Measurements from ENCODE around the gene IQCF6.
"Not testable (repeated sequence)": the region's sequence is repeated elsewhere in the genome, so short reads cannot be mapped to it uniquely, and the experiment has no call there.

The IQCF6 gene

DNA sequence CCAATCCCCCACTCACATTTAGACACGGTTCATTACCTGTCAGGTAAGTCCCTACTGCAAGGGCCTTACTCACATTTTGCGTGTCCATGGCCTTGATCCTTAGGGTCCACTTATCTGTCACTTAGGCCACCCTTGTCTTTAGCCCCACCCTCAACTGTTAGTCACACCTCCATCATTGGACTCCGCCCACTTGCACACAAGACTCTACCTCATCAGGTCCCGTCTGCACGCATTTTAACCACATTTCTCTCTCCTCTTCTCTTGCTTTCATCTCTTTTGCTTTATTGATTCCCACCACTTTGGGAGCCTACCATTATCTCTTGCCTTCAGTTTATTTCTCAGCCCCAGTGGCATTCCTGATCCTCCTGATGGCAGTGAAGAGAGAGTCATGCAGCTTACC lies at the start of gene IQCF6:
Gene IQCF6 (minus strand): TSS at position 101 of the 400 bp plus-strand sequence. CDS start 13 bp downstream, at position 88.
- no peak for DNase-seq

DNA sequence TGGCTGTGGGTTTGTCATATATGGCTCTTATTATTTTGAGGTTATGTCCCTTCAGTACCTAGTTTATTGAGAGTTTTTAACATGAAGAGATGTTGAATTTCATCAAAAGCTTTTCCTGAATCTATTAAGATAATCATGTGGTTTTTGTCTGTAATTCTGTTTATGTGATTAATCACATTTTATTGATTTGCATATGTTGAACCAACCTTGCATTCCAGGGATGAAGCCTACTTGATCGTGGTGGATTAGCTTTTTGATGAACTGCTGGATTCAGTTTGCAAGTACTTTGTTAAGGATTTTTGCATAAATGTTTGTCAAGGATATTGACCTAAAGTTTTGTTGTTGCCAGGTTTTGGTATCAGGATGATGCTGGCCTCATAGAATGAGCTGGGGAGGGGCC lies 49.3 kb upstream of the IQCF6 start:
- DNase-seq = no peak

DNA sequence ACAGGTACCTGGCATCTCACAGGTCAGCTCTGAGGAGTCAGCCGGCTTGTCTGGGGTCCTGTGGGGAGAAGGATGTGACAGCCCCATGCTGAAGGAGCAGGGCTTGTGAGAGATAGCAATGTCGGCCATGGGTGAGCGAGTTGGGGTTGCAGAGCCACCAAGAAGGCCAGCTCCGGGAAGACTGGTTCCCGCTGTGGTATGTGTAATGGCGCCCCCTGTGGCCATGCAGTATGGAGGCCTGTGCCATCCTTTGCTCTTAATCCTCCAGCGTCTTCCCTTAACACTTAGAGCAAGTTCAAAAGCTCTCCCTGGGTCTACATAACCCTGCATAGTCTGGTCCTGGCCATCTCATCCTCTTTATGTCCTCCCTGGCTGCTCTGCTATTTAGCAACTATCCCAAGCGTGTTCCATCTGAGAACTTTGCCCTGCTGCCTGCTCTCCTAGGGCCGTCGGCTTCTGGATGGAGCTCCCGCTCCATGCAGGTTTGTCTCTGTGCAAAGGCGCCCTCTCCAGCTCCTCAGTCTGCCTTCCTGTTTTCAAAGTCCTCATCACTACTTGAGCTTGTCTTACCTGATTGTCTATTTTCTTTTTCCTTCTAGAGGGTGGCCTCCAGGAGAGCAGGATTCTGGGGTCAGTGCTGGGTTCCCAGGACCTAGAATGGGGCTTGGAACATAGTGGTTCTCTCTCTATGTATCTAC lies 40.8 kb upstream of the IQCF6 start:
- no peak for DNase-seq

DNA sequence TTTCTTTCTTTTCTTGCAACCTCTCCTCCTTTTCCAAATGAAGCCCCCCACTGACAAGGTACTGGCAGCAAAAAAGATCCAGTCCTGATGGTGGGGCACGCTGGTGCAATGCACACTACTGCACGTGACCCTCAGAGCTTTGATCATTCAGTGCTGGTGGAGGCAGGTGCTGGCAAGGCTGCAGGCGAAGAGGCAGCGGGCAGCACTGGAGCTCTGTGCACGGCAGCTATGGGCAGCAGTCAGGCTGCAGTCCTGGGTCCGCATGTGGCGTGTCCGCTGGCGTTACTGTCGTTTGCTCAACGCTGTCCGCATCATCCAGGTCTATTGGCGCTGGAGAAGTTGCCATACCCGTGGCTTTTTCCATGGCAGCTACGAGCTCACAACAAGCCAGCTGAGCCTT lies 40.1 kb upstream of the IQCF6 start:
- no peak for DNase-seq

DNA sequence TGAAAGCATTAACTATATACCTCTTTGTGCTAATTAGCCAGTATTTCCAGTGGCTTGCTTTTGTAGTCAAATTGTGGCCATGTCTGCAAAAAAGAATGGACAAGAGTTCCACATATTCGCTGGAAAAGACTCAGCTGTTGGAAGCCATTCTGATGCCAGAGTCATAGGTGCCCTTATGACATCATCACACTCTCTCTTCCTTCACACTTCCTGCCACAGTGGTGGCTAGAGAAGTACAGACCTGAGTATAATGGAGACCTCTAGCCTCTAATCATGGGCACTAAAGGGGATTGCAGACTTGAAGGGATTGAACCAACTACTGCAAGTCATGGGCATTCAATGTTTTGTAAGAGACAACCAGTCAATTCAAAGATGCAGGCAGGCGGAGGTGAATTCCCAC lies 38.3 kb upstream of the IQCF6 start:
- DNase-seq = no peak

DNA sequence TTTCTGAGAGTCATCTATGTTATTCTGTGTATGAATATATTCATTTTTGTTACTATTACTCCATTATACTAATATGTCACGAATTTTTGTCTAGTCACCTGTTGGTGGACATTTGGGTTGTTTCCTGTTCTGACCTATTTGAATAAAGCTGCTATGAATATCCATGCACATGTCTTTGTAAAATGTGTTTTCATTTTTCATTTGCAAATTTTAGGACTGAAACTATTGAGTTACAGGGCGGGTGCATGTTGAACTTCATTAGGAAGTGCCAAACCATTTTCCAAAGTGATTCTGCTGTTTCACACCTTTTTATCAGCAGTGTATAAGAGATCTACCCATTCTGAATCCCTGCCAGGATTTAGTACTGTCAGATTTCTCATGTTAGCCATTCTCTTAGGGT lies 37.7 kb upstream of the IQCF6 start:
- DNase-seq = no peak

DNA sequence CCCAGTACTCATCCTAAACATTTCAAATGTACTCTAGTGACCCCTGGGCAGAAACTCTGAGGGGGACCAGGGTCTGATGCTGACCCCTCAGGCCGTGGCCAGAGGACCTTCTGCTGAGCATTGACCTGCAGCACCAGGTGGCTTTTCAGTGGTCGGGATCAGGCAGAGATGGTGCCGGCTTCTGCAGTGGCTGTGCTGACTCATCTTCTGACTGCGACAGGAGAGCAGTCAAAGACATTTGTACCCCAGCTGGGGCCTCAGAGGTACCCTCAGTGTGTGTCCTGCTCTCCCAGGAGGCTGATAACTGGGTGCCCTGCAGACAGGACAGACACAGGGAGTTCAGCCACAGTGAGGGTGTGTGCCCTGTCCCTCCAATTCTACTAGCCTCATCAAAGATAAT lies 36.6 kb upstream of the IQCF6 start:
- DNase-seq = no peak

DNA sequence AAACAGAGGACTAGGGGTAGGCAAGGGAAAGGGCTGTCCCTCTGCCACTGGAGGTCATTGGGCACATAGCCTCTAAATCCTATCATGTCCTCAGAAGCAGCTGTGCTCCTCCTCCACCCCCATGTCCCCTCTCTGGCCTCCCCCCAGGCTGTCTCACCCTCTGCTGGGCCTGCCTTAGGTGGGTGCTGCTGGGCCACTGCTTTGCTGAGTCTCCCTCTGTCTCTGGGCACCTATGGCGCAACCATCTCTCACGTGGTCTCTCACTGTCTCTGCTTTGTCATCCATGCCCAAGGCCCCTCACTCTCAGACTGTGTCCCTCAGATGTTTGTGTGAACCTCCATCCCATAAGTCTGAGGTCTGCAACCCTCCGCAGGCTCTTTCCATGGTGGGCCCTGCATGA lies 35.0 kb upstream of the IQCF6 start:
- DNase-seq = no peak

DNA sequence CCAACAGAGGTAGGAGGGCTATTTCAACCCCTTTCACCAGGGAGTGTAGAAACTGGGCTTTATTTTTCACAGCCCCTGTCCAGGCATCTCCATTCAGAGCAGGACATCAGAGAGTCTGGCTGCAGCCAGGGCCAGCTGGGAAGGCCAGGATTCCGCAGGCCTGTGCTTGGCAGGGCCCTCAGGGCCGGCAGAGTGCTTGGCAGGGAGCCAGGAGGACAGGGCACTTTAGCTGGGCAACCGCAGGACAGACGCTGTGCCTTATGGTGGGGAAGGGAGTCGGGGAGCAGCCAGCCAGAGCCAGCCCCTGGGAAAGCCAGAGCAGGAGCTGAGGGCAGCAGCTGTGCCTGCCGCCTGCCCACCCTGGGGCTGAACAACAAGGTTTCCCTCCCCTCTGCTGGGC lies 34.5 kb upstream of the IQCF6 start:
- DNase-seq = no peak

DNA sequence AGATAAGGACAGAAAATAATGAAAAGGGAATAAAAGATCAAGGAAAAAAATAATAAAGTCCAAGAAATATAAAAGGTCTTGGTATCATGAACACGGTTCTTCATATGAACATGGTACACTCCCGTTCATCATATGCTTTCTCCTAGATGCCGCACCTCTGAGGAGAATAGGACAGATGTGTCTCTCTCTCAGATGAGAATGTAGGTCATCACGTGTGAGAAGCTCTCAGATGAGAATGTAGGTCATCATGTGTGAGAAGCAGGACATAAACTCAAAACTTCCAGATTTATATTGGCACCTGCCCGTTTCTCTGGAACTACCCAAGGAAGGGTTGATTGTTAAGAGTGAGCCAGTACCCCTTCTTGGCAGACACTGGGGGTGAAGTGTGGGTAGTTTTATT lies 29.9 kb upstream of the IQCF6 start:
- no peak for DNase-seq

DNA sequence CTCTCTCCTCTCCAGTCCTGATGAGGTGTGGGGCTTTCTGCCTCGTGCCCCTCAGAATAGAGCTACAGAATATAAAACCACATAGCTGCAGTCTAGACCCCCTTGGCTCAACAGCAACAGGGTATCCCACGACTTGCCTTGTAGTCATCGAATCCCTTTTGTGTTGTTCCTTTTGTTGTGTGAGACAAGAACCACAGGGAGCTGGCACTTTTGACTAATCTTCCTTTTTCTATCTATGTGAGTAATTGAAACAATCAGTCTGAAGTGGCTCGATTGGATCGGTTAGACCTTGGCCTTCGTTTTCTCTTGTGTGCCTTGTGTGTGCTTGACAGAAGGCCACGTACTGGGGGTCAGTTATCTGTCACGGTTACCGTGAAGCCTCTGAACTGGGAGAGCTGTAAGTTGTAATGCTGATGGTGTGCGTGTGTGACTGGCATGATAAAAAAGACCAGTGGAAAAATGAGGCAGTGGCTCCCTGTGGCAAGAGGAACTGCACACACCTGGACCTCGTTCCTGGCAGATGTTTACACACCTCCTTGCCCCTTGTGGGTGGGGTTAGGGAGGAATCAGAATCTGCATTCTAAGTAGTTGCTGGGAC lies 23.2 kb upstream of the IQCF6 start:
- DNase-seq = no peak

DNA sequence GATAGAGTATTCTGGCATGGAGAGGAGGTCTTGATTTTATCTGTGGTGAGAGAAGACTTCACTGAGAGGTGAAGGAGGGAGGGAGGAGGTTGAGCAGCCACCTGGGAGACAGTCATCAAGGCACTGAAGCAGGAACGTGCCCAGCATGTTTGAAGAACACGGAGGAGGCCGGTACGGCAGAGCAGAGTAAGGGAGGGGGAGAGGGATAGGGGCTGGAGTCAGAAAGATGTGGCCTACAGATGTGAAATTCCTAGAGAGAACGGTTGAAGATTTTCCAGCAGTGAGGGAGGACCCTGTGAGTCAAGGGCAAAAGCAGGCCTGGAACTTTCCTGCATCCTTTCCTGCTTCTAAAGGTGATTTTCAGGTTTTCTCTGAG lies 21.7 kb upstream of the IQCF6 start:
- DNase-seq = no peak

DNA sequence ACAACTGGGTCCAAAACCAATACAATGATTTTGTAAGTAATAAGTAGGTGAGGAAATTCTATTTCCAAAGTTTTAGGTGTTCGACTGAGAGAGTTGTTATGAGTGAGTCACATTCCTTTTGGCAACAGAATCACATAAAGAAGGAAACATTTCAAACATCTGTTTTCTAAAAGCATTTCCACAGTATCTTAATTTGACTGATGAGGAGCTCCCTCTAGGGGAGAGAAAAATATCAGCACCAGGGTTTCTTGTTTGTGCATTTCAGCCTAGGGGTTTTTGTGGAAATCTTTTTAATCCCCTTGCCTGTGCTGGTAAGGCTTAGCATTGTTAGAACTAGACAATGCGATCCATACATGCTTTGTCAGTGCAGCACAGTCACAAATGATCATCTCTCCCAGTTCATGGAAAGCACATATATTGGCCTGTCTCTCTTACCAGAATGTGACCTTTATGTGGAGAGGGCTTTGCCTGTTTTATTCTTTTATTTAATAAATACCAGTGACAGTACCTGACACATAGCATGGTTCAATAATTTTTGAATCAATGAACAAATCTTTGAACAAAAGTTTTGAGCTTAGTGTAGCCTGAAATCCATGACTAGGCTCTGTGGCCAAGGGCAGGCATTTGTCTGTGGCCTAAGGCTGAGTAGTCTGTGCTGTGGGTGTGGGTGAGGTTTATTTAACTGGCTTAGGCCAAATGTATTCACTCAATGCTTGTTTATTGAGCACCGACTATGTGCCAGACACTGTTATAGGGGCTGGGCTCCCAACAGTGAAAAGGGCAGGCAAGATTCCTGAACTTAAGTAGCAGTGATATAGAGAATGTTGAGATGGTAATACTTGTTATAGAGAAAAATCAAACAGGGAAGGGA lies 21.1 kb upstream of the IQCF6 start:
- DNase-seq = no peak

DNA sequence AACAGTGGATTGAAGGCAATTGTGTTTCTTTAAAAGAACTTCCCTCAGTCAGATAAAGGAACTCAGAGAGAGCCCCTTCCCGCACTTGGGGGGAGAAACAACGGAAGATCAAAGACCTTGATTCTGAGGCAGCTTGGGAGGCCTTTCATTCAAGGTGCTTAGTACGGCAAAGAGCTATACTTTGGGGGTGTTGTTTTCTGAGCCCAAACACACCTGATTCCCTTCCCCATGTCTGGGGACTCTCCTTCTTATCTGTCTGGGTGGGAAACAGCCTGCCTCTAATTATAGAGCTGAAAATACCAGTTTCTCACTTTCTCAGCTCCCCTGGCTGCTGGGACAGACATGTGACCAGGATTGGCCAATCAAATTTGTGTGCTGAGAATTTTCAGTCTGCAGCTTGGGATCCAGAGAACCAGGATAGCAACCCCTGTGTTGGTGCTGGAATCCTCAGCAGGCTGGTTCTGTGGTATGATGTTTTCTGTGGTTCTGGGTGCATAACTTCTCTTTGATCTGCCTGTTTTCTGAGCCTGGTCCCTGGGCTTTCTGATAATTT lies 19.4 kb upstream of the IQCF6 start:
- DNase-seq = no peak

DNA sequence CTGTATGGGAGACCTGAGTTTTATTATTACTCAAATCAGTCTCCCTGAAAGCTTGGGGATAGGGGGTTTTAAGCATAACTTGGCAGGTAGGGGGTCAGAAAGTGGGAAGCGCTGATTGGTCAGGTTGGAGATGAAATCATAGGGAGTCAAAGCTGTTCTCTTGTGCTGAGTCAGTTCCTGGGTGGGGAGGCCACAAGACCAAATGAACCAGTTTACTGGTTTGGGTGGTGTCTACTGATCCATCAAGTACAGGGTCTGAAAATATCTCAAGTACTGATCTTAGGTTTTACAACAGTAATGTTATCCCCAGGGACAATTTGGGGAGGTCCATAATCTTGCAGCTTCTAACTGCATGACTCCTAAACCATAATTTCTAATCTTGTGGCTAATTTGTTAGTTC lies 17.8 kb upstream of the IQCF6 start:
- DNase-seq = no peak

DNA sequence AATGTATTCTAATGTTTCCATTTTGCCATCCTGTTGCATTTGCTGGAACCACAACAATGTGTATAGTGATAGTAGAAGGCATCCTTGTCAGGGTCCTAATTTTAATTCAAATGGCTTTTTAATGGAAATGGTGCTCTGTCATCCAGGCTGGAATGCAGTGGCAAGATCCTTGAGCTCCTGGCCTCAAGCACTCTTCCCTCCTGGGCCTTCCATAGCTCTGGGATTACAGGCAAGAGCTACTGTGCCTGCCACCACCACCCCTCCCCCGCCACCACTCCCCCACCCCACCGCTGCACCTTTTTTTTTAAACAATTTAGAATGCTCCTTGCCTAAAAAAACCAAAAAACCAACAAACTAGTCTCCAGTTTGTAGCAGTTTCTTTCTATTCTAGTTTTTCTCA lies 15.2 kb upstream of the IQCF6 start:
- no peak for DNase-seq

DNA sequence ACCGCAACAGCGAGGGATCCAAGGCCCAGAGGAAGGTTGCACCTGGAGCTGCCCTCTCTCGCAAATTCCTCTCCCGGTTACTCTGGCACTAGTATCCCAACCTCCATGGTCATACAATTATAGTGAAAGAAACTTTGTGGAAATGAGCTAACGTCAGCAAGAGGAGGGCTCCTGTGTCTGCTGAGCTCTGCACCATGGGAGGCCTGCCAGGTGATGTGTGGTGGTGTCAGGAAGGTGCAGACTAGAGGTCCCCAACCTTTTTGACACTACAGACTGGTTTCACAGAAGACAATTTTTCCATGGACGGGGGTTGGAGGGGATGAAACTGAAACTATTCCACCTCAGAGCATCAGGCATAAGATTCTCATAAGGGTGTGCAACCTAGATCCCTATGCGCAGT lies 13.2 kb upstream of the IQCF6 start:
- no peak for DNase-seq

DNA sequence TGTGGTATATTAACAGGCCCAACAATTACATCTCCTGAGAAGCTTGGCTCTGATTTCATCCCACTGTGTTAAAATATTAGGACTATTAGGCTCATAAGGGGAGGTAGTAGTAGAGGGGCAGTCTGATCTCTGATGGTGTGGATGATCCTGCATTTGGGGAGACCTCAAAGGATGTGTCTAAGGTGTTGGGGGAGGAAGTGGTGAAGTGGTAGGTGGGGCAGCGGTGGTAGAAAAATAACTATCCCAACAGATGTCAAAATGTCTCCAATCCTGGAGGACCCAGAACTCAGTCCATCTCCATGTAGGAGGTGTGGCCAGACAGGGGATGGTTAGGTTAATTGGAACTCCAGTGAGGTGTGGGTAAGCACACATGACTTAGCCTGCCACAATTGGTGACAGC lies 10.4 kb upstream of the IQCF6 start:
- DNase-seq = no peak

DNA sequence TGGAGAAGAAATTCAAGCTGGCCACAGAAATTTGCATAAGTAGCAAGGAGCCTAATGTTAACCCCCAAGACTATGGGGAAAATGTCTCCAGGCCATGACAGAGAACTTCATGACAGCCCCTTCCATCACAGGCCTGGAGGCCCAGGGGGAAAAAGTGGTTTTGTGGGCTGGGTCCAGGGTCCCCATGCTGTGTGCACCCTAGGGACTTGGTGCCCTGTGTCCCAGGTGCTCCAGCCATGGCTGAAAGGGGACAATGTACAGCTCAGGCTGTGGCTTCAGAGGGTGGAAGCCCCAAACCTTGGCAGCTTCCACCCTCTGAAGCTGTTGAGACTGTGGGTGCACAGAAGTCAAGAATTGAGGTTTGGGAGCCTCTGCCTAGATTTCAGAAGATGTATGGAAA lies 8.5 kb upstream of the IQCF6 start:
- DNase-seq = not testable (repeated sequence)

DNA sequence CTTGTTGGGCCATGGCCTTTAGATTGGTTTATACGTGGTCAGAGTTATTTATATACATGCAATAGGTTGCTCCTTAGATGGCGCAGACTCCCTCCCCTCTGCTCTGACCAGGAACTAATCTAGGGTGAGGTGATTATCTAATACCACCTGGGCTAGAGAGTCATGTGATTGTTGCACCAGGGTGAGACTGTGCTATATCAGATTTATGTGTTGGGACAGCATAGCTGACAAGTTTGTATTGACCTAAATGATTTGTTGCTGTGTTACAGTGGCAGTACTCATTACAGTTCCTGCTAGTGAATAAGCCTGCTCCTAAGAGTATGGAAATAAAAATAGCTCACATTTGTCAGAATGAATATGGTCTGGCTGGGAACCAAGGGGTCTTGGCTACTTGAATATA lies 7.2 kb upstream of the IQCF6 start:
- no peak for DNase-seq

DNA sequence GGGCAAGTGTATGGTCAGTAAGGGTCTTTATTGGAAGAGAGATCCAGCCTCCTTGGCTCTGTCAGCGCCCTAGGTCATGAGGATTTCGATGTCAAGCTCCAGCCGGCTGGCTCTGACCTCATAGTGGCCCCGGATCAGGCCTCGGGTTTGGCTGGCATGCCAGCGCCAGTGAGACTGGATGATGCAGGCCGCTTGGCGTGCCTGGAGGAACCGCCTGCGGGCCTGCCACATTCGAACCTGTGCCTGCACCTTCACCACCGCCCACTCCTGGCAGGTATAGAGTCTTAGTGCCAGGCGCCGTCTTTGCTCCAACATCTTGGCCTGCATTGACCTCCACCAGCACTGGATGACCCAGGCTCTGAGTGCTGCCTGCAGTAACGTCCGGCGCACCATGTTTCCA lies 483 bp downstream of the IQCF6 start:
- DNase-seq = no peak

DNA sequence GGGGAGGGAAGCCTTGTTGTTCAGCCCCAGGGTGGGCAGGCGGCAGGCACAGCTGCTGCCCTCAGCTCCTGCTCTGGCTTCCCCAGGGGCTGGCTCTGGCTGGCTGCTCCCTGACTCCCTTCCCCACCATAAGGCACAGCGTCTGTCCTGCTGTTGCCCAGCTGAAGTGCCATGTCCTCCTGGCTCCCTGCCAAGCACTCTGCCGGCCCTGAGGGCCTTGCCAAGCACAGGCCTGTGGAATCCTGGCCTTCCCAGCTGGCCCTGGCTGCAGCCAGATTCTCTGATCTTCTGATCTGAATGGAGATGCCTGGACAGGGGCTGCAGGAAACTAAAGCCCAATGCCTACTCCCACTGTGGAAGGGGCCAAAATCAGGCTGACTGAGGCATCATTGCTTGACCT lies 1.1 kb downstream of the IQCF6 start:
- no peak for DNase-seq

DNA sequence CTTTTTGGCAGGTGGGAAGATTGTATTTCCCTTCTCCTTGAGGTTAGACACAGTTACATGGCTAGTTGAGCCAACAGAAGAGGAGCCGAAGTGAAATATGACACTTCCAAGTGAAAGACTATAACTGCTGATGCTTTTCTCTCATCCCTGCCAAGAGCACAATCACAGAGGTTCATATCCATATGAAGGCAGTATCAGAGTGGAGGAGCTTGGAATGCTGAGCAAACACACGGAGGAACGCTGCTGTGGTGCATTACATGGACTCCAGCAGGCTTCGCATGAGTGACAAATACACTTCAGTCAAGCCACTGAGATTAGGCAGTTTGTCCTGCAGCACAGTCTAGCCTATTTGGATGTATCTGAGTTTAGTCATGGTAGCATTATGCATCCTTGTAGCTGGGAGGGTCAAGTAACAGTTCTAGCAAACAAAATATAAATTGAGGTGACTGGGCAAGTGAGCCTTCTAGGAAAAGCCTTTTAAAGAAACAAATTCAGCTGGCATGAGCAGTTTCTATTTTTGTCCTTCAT lies 5.4 kb downstream of the IQCF6 start:
- DNase-seq = no peak

DNA sequence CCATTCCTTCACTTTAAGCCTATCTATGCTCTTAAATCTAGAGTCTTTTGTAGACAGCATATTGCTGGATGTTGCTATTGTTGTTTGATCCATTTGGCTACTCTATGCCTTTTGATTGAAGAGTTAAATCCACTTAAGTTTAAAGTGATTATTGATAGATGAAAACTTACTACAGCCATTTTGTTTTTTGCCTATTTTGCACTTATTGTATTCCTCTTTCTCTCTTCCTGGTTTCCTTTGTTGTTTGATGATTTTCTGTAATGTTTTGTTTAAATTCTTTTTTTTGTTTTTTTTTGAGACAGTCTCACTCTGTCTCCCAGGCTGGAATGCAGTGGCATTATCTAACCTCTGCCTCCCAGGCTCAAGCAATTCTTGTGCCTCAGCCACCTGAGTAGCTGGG lies 19.8 kb downstream of the IQCF6 start:
- no peak for DNase-seq

All from activated naive CD4-positive, alpha-beta T cell treated with Interleukin-2 at 50 U/mL for 16 hours (primary cell).